GM12891 (cell line): Measurements from ENCODE around the gene CTSF.

Source experiments
- POLR2A ChIP-seq: IDR thresholded peaks from 2 replicates; pipeline ENCODE4 v1.6.1; 2011; ENCODE audit warnings: low read depth, low read length, control low read depth
- POLR2AphosphoS5 ChIP-seq: IDR thresholded peaks from 2 replicates; pipeline ENCODE4 v1.6.1; 2011; ENCODE audit warnings: low read depth, low read length, control low read depth
- TAF1 ChIP-seq: IDR thresholded peaks from 2 replicates; pipeline ENCODE4 v1.6.1; 2011; ENCODE audit warnings: low read depth, low read length, control low read depth

GRCh38 chr11:66554602-66555001, 13.8 kb downstream of the CTSF start:
- no peak for TF ChIP-seq POLR2AphosphoS5
- TF ChIP-seq POLR2A: no peak
- TF ChIP-seq TAF1: no peak
